Measurements from ENCODE around the gene STX5. TPM values are rescaled to one million over a fixed set of nuclear protein-coding genes. Genes with fewer than 3 reads are reported as not detected.

Gene STX5
- total and polyA plus RNA-seq, 9 of the 15 experiments (the other 6 are each of a cell fraction or from before 2014, with no cell fraction given) = 2.8 to 28.6 (median 23.7) TPM

- TF ChIP-seq ATF6 (CRISPR knock-in tag; IDR thresholded peaks at IDR 0.05) = peak; percentile 97
Measured at GRCh38 chr11:62805076-62805892, 26.6 kb downstream of the STX5 start, which contains the start of gene NXF1 (continued).

- Histone ChIP-seq H3K27me3 (ENCODE audit: control insufficient read depth in 2 of 2, insufficient read depth in 2 of 2, low read length in 2 of 2) (no peaks in the 10 kb centered on the region), H3K79me2 (ENCODE audit: control insufficient read depth, insufficient read depth, low read length) (peaks cover 28% of the 10 kb centered on the region), H3K9me3 (replicated peaks; ENCODE audit: control insufficient read depth, insufficient read depth, low read depth, low read length) (no peaks in the 10 kb centered on the region), H3K4me1 (replicated peaks in 1 of 2; ENCODE audit: control insufficient read depth in 2 of 2, insufficient read depth in 2 of 2, low read length in 2 of 2) (peaks cover 11 to 19% of the 10 kb centered on the region in 2 experiments; a peak in 4 of 5 replicates), H3K4me3 (peak overlapping the region; percentile 94), H3K4me2 (ENCODE audit: insufficient read depth, low read length) (peak overlapping the region; percentile 97), H3K36me3 (ENCODE audit: control insufficient read depth, insufficient read depth, low read length) (peaks cover 47% of the 10 kb centered on the region), H3K9ac (ENCODE audit: insufficient read depth in 1 of 2, low read depth in 2 of 2, low read length in 2 of 2) (peak overlapping the region; percentile 90 to 97), H2AFZ (ENCODE audit: low read depth, low read length) (peak overlapping the region; percentile 70; the same call in 1 of the 2 replicates), H3K9me1 (ENCODE audit: control insufficient read depth, insufficient read depth, low read length) (no peaks in the 10 kb centered on the region), H4K20me1 (replicated peaks; ENCODE audit: control insufficient read depth, insufficient read depth, low read length) (peaks cover 9% of the 10 kb centered on the region; the same call in 1 of the 2 replicates), H3K27ac (ENCODE audit: extremely low read depth, low read depth, low read length) (peak overlapping the region; percentile 74)
- CTCF ChIA-PET (ENCODE audit: low intra/inter-chr PET ratio) = interaction anchor here (0.6 kb wide), 1 partner anchor 1057 kb away, joined by 3 read pairs; no protein-coding TSS in a partner anchor
- in situ Hi-C loops (cut with MboI) (no loop called here), intact Hi-C loops (cut with micrococcal nuclease) (loop anchor here (1.0 to 5.0 kb wide), 3 partner anchors 27 to 58 kb away; no protein-coding TSS in a partner anchor)
- WGBS (ENCODE audit: insufficient coverage, low coverage, missing lambda C conversion rate) = 4% methylated on average over 14 of the region's 14 CpGs
- no peak for FAIRE-seq
- peak; percentile 10; the same call in 1 of the 3 replicates for ATAC-seq
- BruUV-seq (replicated peaks) = TSS peak; percentile 68
- POLR2A ChIA-PET = interaction anchor here (0.6 to 5.5 kb wide), 21 partner anchors 12 to 128 kb away, joined by 3 to 116 read pairs (median 4); partner anchors contain the start of genes SLC3A2, STX5, TAF6L and TEX54
- DNase-seq (ENCODE audit: extremely low read depth in 1 of 4, low spot score in 3 of 4) = peak in 2 of 4 experiments; percentile 16 to 19
- TF ChIP-seq ETV5 (CRISPR knock-in tag; IDR thresholded peaks at IDR 0.05; ENCODE audit: low read depth) (no peak), TCFL5 (CRISPR knock-in tag; conservative IDR thresholded peaks at IDR 0.05) (no peak), ZNF408 (CRISPR knock-in tag; IDR thresholded peaks at IDR 0.05; ENCODE audit: low read depth) (no peak), TCF7L2 (IDR thresholded peaks at IDR 0.05; ENCODE audit: low read depth, low read length) (no peak), ETS2 (tag; IDR thresholded peaks at IDR 0.05; ENCODE audit: borderline replicate concordance, poor library complexity, severe bottlenecking) (no peak), ZNF609 (CRISPR knock-in tag; IDR thresholded peaks at IDR 0.05; ENCODE audit: borderline replicate concordance) (no peak), TBL1XR1 (IDR thresholded peaks at IDR 0.05; ENCODE audit: low read length in 2 of 2) (0 out of 4 replicates have a peak, but pooled peaks of 1 of the 2 experiments have one; percentile 51)
Measured at GRCh38 chr11:62804310-62805075, 27.4 kb downstream of the STX5 start.

Data from K562 (cell line).